ENCODE measurements around the gene RGS3.

RGS3 gene

GRCh38 chr9:113524468-113524867 is 60.9 kb downstream of the RGS3 start:
- no peak overlapping the region for H3K4me3 ChIP-seq (replicated peaks; ENCODE audit: low read depth, low read length)
- H3K36me3 ChIP-seq (ENCODE audit: control insufficient read depth, insufficient read depth, low read length) = peaks cover 21% of the 10 kb centered on the region
- no peak for TF ChIP-seq CTCF (IDR thresholded peaks at IDR 0.05; ENCODE audit: insufficient read depth, low read length, poor library complexity, severe bottlenecking)
- no peak for DNase-seq (ENCODE audit: extremely low read depth, insufficient read length)
- H3K27me3 ChIP-seq (replicated peaks; ENCODE audit: control insufficient read depth, insufficient read depth, low read length) = no peaks in the 10 kb centered on the region

- Histone ChIP-seq H3K36me3 (ENCODE audit: control insufficient read depth, insufficient read depth, low read length) (peaks cover 23% of the 10 kb centered on the region), H3K27me3 (replicated peaks; ENCODE audit: control insufficient read depth, insufficient read depth, low read length) (no peaks in the 10 kb centered on the region), H3K4me3 (replicated peaks; ENCODE audit: low read depth, low read length) (no peak overlapping the region)
- no peak for TF ChIP-seq CTCF (IDR thresholded peaks at IDR 0.05; ENCODE audit: insufficient read depth, low read length, poor library complexity, severe bottlenecking)
- DNase-seq (ENCODE audit: extremely low read depth, insufficient read length) = no peak
These were observed 61.7 kb downstream of the RGS3 start for GRCh38 chr9:113525205-113525604.

DNA sequence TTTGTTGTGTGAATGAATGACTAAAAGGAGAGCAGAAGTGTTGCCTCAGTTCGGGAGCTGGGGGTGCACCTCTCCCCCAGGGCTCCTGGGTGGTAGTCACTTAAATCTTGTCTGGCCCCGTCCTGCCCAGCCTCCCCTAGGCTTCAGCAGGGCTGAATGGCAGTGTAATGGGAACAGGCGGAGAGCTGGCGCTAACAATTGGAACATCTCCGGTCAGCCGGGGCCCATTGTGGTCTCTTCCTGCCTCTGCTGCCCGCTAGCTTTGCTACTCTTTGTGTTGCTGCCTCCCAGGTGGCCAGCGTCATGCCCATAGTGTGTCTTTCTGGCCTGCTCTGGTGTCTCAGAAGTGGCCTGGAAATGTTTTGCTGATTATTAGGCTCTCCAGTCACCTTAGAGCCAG is 62.3 kb downstream of the RGS3 start:
- TF ChIP-seq CTCF (IDR thresholded peaks at IDR 0.05; ENCODE audit: insufficient read depth, low read length, poor library complexity, severe bottlenecking) = no peak
- Histone ChIP-seq H3K36me3 (ENCODE audit: control insufficient read depth, insufficient read depth, low read length) (peaks cover 25% of the 10 kb centered on the region), H3K27me3 (replicated peaks; ENCODE audit: control insufficient read depth, insufficient read depth, low read length) (no peaks in the 10 kb centered on the region), H3K4me3 (replicated peaks; ENCODE audit: low read depth, low read length) (no peak overlapping the region)
- no peak for DNase-seq (ENCODE audit: extremely low read depth, insufficient read length)

- Histone ChIP-seq H3K4me3 (replicated peaks; ENCODE audit: low read depth, low read length) (no peak overlapping the region), H3K36me3 (ENCODE audit: control insufficient read depth, insufficient read depth, low read length) (peaks cover 23% of the 10 kb centered on the region), H3K27me3 (replicated peaks; ENCODE audit: control insufficient read depth, insufficient read depth, low read length) (no peaks in the 10 kb centered on the region)
- TF ChIP-seq CTCF (IDR thresholded peaks at IDR 0.05; ENCODE audit: insufficient read depth, low read length, poor library complexity, severe bottlenecking) = no peak
- DNase-seq (ENCODE audit: extremely low read depth, insufficient read length) = no peak
These were observed 62.8 kb downstream of the RGS3 start for GRCh38 chr9:113526231-113526746.

DNA sequence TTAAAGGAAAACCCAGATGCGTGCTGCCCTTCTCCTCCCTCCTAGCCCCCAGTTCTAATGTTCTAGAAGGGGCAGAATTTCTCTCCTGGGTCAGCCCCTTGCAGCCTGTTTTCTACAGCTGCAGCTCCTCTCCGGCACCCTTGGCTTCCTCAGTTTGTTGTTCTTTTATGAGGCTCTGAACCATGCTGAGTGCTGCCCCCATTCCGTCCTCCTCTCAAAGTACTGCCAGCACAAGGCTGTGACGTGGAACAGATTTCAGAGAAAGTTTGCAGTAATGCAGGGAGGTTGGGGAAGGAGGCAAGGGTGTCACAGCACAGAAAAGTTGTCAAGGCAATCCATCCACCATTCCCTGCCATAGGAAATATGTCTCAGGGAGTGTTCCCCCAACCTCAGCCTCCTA is 63.3 kb downstream of the RGS3 start:
- no peaks in the 10 kb centered on the region for H3K27me3 ChIP-seq (replicated peaks; ENCODE audit: control insufficient read depth, insufficient read depth, low read length)
- TF ChIP-seq CTCF (IDR thresholded peaks at IDR 0.05; ENCODE audit: insufficient read depth, low read length, poor library complexity, severe bottlenecking) = no peak
- no peak for DNase-seq (ENCODE audit: extremely low read depth, insufficient read length)
- H3K36me3 ChIP-seq (ENCODE audit: control insufficient read depth, insufficient read depth, low read length) = peaks cover 23% of the 10 kb centered on the region
- no peak overlapping the region for H3K4me3 ChIP-seq (replicated peaks; ENCODE audit: low read depth, low read length)

DNA sequence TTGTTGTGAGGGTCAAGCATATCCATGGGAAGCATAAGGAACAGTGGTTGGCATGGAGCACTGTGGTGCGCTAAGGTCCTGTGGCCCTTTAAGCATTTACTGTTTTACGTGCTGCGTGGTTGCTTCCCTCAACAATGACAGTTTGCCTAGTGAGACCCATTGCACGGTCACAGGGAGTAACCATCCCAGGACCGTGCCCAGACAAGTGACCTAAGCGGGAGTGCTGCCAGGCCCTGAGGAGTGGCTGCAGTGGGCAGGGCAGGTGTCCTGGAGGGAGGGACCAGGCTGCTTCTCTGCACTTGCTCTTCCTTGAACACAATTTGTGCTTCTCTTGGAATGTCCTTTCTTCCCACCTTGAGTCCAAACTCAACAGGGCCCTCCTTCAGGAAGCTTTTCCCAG is 64.6 kb downstream of the RGS3 start:
- peaks cover 23% of the 10 kb centered on the region for H3K36me3 ChIP-seq (ENCODE audit: control insufficient read depth, insufficient read depth, low read length)
- TF ChIP-seq CTCF (IDR thresholded peaks at IDR 0.05; ENCODE audit: insufficient read depth, low read length, poor library complexity, severe bottlenecking) = no peak
- H3K27me3 ChIP-seq (replicated peaks; ENCODE audit: control insufficient read depth, insufficient read depth, low read length) = no peaks in the 10 kb centered on the region
- H3K4me3 ChIP-seq (replicated peaks; ENCODE audit: low read depth, low read length) = no peak overlapping the region
- DNase-seq (ENCODE audit: extremely low read depth, insufficient read length) = no peak

All from GM06990 (cell line).